HEK293T (cell line): Measurements from ENCODE around the gene TPSB2.

Experiments
- FOXM1 ChIP-seq: fragments of 450-650 bp; IDR thresholded peaks from 2 replicates; pipeline ENCODE4 v1.6.1; 2017; ENCODE audit warnings: mild to moderate bottlenecking, borderline replicate concordance
- LEF1 ChIP-seq: fragments of 450-650 bp; IDR thresholded peaks from 2 replicates; pipeline ENCODE4 v1.6.1; 2017; ENCODE audit warnings: mild to moderate bottlenecking, borderline replicate concordance
- SUZ12 ChIP-seq: fragments of 450-650 bp; IDR thresholded peaks from 2 replicates; pipeline ENCODE4 v1.6.1; 2016; ENCODE audit warnings: mild to moderate bottlenecking

- TF ChIP-seq LEF1 (no peak), FOXM1 (no peak), SUZ12 (no peak)
Observed at GRCh38 chr16:1202274-1202673, 27.7 kb downstream of the TPSB2 start.
